Keratinocyte (primary cell): ENCODE measurements around the gene SRSF9. TPM values are rescaled to one million over a fixed set of nuclear protein-coding genes. Genes with fewer than 3 reads are reported as not detected.
A peak's percentile ranks its signal among the peaks of the same experiment; 100 is the strongest.

ENCODE experiments used
- DNase-seq: peaks from one replicate; pipeline ENCODE4 v3.0.0-alpha.2; 2011; ENCODE audit warnings: low read depth, missing footprints, low spot score
- FAIRE-seq: peaks from 2 replicates; lab custom pipeline; 2011; peaks lifted over from hg19 to GRCh38; lab: Jason Lieb, UNC
- H2AFZ ChIP-seq: 2 replicates; pipeline ENCODE4 v1.6.0; 2012; ENCODE audit warnings: low read length, control low read depth, inconsistent platforms; ENCODE audit not compliant: control insufficient read depth
- H3K27ac ChIP-seq: 2 replicates; pipeline ENCODE4 v1.5.1; 2011; ENCODE audit warnings: low read length; ENCODE audit not compliant: control insufficient read depth, insufficient read depth
- H3K27me3 ChIP-seq: 3 replicates; pipeline ENCODE4 v1.6.0; 2011; ENCODE audit warnings: low read length; ENCODE audit not compliant: control insufficient read depth, insufficient read depth; ENCODE audit errors: extremely low read depth
- H3K36me3 ChIP-seq, 2 experiments: 2 replicates in 1 of 2; 3 replicates in 1 of 2; pipeline ENCODE4 v1.5.1; 2011; ENCODE audit warnings: low read length in 2 of 2, mild to moderate bottlenecking in 1 of 2; ENCODE audit not compliant: control insufficient read depth in 2 of 2, insufficient read depth in 2 of 2; ENCODE audit errors: extremely low read depth in 1 of 2
- H3K4me1 ChIP-seq: 3 replicates; pipeline ENCODE4 v1.5.1; 2011; ENCODE audit warnings: low read length; ENCODE audit not compliant: control insufficient read depth, insufficient read depth; ENCODE audit errors: extremely low read depth
- H3K4me2 ChIP-seq: 3 replicates; pipeline ENCODE4 v1.6.0; 2011; ENCODE audit warnings: low read depth, low read length; ENCODE audit not compliant: control insufficient read depth, insufficient read depth; ENCODE audit errors: extremely low read depth
- H3K4me3 ChIP-seq, 3 experiments: fragments of 200-600 bp in 1 of 3; sonication (generic) in 1 of 3; 2 replicates in 2 of 3; 3 replicates in 1 of 3; pipeline ENCODE4 v1.5.1; 2011 to 2016; ENCODE audit warnings: low read length in 3 of 3, mild to moderate bottlenecking in 3 of 3, control low read depth in 2 of 3, inconsistent platforms in 1 of 3, low read depth in 1 of 3, mixed read lengths in 1 of 3, mixed run types in 1 of 3, moderate library complexity in 1 of 3; ENCODE audit not compliant: control insufficient read depth in 2 of 3, insufficient read depth in 2 of 3; ENCODE audit errors: extremely low read depth in 1 of 3
- H3K79me2 ChIP-seq: 2 replicates; pipeline ENCODE4 v1.6.0; 2012; ENCODE audit warnings: low read length; ENCODE audit not compliant: control insufficient read depth, insufficient read depth
- H3K9ac ChIP-seq: 3 replicates; pipeline ENCODE4 v1.6.0; 2011; ENCODE audit warnings: low read length; ENCODE audit not compliant: control insufficient read depth, insufficient read depth; ENCODE audit errors: extremely low read depth
- H3K9me1 ChIP-seq: 3 replicates; pipeline ENCODE4 v1.6.0; 2011; ENCODE audit warnings: low read length; ENCODE audit not compliant: control insufficient read depth, insufficient read depth; ENCODE audit errors: extremely low read depth
- H3K9me3 ChIP-seq: 2 replicates; pipeline ENCODE4 v1.5.1; 2012; ENCODE audit warnings: low read depth, low read length; ENCODE audit not compliant: control insufficient read depth
- H4K20me1 ChIP-seq: 3 replicates; pipeline ENCODE4 v1.6.0; 2011; ENCODE audit warnings: low read length; ENCODE audit not compliant: control insufficient read depth, insufficient read depth; ENCODE audit errors: extremely low read depth
- EZH2 ChIP-seq: IDR thresholded peaks from one replicate; pipeline ENCODE4 v1.6.1; 2012; ENCODE audit warnings: inconsistent platforms, mild to moderate bottlenecking, low read length, moderate library complexity
- dilution Hi-C: fragments of 300-500 bp; cut with MboI; formaldehyde crosslinking; loops from one replicate; pipeline ENCODE4 v1.7.0; 2020; ENCODE audit warnings: low sequenced_read_pairs; ENCODE audit not compliant: extremely low pct_ligation_motif_present
- polyA plus RNA-seq, 5 experiments: library from polyadenylated mRNA; depleted of rRNA in 3 of 5; stranded (reverse) in 3 of 5; stranded (forward) in 1 of 5; unstranded in 1 of 5; fragments of >200 nt; gene quantifications; 1 replicate in 1 of 5; 2 replicates in 3 of 5; 3 replicates in 1 of 5; pipeline versions ENCODE4 v1.2.1 to v1.2.3, GENCODE V29; 2011 to 2012; ENCODE audit warnings: missing spikeins in 2 of 5, low read depth in 1 of 5, low replicate concordance in 1 of 5
- TF ChIP-seq, protein P1 (sequence below), 3 experiments: IDR thresholded peaks in 1 of 3; conservative IDR thresholded peaks in 1 of 3; optimal IDR thresholded peaks in 1 of 3; 2 replicates in 2 of 3; 3 replicates in 1 of 3; pipeline versions ENCODE3 to v1.5.1; 2011; ENCODE audit warnings: low read length in 3 of 3, mild to moderate bottlenecking in 3 of 3, moderate library complexity in 2 of 3, control low read depth in 1 of 3, inconsistent platforms in 1 of 3; ENCODE audit not compliant: insufficient read depth in 2 of 3; ENCODE audit errors: extremely low read depth in 1 of 3

SRSF9 gene
- polyA plus RNA-seq, 1 donor (not counting 4 experiments of a cell fraction or from before 2014, with no cell fraction given): 159 TPM

DNA sequence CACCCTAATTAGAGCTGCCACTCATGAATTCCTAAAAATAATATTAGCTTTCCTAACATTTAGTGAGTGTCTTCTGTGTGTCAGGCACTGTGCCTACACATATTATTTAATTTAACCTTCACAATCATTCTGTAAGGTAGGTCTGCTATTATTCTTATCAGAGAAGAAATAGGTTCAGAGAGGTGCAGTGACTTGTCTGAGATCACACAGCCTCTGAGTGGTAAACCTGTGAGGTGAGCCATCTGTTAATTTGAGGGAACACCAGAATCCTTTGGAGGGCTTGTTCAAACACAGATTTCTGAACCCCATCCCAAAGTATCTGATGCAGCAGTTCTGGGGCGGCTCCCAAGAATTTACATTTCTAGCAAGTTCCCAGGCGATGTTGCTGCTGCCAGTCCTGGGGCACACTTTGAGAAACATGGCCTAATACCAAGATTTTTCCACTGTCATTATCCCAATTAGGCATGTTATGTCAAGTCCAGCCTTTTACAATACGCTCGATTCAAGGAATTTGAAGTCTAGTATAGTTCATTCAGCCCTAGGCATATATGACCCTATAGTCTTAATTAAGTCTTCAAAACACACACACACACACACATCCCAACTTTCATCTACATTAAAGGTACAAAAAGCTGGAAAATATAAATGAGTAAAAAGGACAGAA lies 51.5 kb downstream of the SRSF9 start:
- H4K20me1 ChIP-seq: no peaks in the 10 kb centered on the region
- FAIRE-seq (peak; percentile 58), DNase-seq (no peak)

DNA sequence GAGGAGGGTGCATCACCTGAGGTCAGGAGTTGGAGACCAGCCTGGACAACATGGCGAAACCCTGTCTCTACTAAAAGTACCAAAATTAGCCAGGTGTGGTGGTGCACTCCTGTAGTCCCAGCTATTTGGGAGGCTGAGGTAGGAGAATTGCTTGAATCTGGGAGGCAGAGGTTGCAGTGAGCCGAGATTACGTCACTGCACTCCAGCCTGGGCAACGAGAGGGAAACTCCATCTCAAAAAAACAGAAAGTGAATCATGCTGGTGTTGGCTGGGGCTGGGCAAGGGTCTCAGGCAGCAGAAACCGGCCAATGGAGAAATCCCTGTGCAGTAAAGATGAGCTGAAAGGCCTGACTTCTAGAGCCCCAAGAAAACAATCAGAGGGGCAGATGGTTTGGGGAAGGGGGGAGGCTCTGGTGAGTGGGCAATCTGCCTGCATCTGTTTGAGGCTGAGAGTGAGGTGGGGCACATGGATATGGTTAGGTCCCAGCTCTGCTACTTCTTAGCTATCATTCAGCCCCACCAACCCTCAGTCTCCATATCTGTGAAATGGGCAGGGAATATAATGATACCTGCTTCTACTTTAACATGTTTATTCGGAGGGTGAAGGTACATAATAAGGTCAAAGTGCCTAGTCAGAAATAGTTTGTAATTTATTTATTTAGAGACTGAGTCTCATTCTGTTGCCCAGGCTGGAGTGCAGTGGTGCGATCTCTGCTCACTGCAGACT lies 52.9 kb downstream of the SRSF9 start:
- DNase-seq (no peak), FAIRE-seq (no peak)
- Histone ChIP-seq H3K4me1 (no peaks in the 10 kb centered on the region), H3K4me2 (no peak overlapping the region), H3K9me3 (no peaks in the 10 kb centered on the region), H3K9me1 (no peaks in the 10 kb centered on the region), H3K27me3 (no peaks in the 10 kb centered on the region), H3K27ac (no peak overlapping the region), H3K4me3 (no peak overlapping the region), H3K36me3 (no peaks in the 10 kb centered on the region), H4K20me1 (no peaks in the 10 kb centered on the region), H2AFZ (no peak overlapping the region), H3K9ac (no peak overlapping the region), H3K79me2 (no peaks in the 10 kb centered on the region)
- dilution Hi-C loops: no loop called here
- TF ChIP-seq, protein P1, sequence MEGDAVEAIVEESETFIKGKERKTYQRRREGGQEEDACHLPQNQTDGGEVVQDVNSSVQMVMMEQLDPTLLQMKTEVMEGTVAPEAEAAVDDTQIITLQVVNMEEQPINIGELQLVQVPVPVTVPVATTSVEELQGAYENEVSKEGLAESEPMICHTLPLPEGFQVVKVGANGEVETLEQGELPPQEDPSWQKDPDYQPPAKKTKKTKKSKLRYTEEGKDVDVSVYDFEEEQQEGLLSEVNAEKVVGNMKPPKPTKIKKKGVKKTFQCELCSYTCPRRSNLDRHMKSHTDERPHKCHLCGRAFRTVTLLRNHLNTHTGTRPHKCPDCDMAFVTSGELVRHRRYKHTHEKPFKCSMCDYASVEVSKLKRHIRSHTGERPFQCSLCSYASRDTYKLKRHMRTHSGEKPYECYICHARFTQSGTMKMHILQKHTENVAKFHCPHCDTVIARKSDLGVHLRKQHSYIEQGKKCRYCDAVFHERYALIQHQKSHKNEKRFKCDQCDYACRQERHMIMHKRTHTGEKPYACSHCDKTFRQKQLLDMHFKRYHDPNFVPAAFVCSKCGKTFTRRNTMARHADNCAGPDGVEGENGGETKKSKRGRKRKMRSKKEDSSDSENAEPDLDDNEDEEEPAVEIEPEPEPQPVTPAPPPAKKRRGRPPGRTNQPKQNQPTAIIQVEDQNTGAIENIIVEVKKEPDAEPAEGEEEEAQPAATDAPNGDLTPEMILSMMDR (optimal IDR thresholded peaks at IDR 0.05 in 1 of 3, IDR thresholded peaks at IDR 0.05 in 1 of 3, conservative IDR thresholded peaks at IDR 0.05 in 1 of 3; ENCODE audit: extremely low read depth in 1 of 3, insufficient read depth in 2 of 3, low read length in 3 of 3): no peak
- no peak for TF ChIP-seq EZH2

More for the DNA sequence above, 51.5 kb downstream of the SRSF9 start:
- H3K9me1 ChIP-seq: no peaks in the 10 kb centered on the region
- no peak overlapping the region for H3K4me2 ChIP-seq
- H3K27ac ChIP-seq: no peak overlapping the region
- no peak overlapping the region for H3K9ac ChIP-seq
- H3K9me3 ChIP-seq: no peaks in the 10 kb centered on the region
- no peak overlapping the region for H3K4me3 ChIP-seq
- TF ChIP-seq, protein P1 (optimal IDR thresholded peaks at IDR 0.05 in 1 of 3, IDR thresholded peaks at IDR 0.05 in 1 of 3, conservative IDR thresholded peaks at IDR 0.05 in 1 of 3; ENCODE audit: extremely low read depth in 1 of 3, insufficient read depth in 2 of 3, low read length in 3 of 3): no peak
- no peak for TF ChIP-seq EZH2
- H3K36me3 ChIP-seq: no peaks in the 10 kb centered on the region
- no peak overlapping the region for H2AFZ ChIP-seq
- H3K4me1 ChIP-seq: no peaks in the 10 kb centered on the region
- dilution Hi-C loops: no loop called here
- H3K79me2 ChIP-seq: no peaks in the 10 kb centered on the region
- no peaks in the 10 kb centered on the region for H3K27me3 ChIP-seq
